NCI-H2171 (cell line): Measurements from ENCODE around the gene FXYD7.
A peak's percentile ranks its signal among the peaks of the same experiment; 100 is the strongest.
"Not testable (repeated sequence)": the region's sequence is repeated elsewhere in the genome, so short reads cannot be mapped to it uniquely, and the experiment has no call there.

Source experiments
- DNase-seq: peaks from one replicate; lab custom pipeline; 2025; lab: John Stamatoyannopoulos, UW

FXYD7 gene

DNA sequence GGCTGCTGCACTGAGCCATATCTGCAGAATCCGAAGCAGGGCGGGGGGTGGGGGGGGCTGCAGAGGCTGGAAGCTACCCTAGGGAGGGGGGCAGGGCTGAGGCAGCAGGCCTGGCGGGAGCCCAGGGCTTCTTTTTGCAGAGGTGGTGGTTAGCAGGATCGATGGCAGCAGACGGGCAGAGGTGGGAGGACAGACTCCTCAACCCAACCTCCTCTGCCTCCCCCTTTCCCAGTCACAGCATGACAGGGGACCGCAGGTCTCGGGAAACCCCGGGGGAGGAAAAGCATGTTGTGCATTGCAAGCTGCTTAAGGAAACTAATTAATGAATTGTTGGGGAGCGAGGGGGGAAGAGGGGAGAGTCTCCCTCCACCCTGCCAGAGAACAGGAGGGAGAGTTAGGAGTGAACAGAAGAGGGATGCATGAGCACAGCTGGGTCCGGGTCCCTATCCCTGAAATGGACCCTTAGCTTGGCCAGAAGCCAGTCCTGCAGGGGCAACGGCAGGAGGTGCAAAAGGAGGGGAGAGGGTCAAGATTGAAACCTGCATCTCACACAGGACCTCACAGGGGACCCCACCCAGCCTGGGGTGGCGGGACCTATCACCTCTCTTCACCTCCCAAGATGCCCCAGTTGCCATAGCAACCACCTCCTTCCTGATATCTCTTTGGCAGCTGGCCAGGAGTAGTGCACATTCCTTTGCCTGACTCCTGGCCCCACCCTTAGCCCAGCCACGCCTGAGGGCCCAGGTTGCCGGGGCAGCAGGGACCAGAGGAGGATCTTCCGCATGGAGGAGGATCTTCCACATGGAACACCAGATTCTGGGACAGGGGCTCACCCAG, 1.8 kb downstream of the FXYD7 start:
- DNase-seq, result peak; percentile 80

DNA sequence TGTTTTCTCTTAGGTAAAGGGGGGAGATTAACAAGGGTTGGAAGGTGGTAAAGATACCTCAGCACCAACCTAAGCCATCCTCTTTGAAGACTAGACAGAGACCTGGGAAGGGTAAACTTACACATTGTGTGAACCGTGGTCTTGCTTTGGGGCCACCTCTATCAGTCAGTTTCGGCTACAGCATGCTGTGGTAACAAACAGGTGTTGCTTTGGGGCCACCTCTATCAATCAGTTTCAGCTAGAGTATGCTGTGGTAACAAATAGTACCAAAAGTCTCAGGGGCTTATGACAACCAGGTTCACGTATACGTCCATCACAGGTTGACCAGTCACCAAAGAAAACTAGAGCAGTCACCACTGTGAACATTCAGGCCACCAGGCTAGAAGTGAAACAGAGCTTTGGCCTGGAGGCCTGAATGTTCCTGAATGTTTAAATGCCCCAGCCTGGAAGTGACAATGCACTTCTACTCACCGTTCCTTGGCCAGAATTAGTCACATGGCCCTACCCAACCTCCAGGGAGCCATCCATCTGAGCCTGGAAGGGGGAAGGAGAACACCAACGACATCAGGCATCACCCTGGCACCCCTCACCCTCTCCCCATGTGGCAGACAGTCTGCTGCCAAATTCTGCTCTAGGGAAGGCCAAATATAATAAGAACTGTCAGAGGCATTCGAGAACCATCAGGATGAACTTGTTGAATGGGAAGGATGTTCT, 3.8 kb downstream of the FXYD7 start:
- no peak for DNase-seq

GRCh38 chr19:35149463-35149862, 6.4 kb downstream of the FXYD7 start:
- DNase-seq, result no peak

DNA sequence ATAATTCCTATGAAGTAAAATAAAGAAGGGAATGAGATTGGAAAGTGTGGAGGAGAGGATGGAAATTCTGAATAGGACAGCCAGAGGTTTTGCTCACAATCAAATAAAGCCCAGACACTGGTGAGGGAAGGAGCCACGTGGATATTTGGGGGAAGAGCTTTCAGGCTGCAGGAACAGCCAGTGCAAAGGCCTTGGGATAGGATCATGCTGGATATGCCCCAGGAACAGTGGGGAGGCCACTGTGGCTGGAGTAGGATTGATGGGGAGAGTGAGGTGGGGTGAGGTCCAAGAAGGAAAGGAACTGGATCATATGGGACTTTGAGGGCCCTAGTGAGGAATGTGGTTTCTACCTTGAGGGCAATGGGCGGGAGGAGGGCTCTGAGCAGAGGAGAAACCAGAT, 7.4 kb downstream of the FXYD7 start:
- DNase-seq, result no peak

DNA sequence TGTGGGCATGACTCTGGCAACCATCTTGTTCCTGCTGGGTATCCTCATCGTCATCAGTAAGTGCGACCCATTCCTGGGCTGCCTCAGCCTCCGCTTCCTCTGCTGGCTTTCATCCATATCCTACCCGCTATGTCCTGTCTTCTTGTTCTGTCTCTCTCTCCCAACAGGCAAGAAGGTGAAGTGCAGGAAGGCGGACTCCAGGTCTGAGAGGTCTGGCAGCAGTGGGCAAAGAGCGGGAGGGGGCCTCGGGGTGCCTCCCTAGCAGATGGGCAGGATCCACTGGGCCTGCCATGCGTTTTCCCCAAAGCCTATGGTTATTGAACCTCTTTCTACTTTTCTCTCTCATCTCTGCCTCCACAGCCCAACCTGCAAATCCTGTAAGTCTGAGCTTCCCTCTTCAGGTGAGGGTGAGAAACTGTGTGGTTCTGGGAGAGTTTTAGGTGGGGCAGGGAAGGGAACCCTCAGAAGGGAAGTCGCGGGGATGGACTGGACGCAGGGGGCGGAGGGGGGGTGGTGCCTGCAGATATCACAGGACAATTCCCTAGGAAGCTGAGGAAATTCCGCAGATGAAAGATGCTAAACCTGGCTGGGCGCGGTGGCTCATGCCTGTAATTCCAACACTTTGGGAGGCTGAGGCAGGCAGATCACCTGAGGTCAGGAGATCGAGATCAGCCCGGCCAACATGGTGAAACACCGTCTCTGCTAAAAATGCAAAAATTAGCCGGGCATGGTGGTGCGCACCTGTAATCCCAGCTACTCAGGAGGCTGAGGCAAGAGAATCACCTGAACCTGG, 8.4 kb downstream of the FXYD7 start:
- DNase-seq, result no peak

DNA sequence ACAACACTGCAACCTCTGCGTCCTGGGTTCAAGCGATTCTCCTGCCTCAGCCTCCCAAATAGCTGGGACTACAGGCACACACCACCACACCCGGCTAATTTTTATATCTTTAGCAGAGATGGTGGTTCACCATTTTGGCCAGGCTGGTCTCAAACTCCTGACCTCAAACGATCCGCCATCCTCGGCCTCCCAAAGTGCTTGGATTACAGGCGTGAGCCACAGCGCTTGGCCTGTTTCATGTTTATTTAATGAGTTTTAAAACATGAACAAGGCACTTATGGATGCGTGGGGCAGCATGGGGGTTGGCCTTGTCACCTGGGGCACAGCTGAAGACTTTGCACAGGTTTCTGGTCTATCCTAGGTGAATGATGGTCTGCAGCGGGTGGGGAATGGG, 10.1 kb downstream of the FXYD7 start:
- not testable (repeated sequence) for DNase-seq

DNA sequence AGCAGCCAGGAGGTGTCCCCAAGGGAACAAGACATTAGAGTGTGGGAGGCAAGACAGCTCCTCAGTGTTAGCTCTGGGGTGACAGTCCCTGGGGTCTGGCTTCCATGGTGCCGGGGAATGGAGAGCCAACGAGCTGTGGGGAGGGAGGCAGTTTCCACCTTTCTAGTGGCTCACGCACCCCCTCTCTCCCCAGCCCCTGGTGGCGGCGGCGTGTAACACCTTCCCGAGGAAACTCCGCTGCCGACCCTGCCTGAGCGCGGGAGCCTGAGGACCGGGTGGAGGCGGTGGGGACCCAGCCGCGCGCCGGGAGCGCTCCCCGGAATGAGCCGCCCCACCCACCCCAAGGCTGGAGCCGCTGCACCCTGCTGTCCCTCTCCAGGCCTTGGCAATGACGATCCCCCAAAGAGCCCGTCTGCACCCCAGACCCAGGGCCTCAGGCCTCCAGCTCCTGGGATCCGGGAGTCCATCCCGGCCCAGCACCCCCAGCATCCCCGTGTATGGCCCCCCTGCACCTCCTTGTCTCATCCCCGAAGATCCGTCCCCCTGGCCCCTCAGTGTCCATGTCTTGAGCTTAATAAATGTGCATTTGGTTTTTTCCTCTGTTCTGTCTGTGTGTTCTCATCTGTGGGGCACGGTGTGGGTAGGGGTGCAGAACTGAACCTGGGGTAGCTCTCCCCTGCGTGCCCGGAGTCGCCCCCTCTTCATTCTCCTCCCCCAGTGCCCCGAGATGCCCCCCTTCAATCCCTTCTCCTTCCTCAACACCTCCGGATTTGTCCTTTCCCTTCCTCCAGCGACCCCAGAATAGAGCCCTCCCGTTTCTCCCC, 10.9 kb downstream of the FXYD7 start:
- peak; percentile 37 for DNase-seq

DNA sequence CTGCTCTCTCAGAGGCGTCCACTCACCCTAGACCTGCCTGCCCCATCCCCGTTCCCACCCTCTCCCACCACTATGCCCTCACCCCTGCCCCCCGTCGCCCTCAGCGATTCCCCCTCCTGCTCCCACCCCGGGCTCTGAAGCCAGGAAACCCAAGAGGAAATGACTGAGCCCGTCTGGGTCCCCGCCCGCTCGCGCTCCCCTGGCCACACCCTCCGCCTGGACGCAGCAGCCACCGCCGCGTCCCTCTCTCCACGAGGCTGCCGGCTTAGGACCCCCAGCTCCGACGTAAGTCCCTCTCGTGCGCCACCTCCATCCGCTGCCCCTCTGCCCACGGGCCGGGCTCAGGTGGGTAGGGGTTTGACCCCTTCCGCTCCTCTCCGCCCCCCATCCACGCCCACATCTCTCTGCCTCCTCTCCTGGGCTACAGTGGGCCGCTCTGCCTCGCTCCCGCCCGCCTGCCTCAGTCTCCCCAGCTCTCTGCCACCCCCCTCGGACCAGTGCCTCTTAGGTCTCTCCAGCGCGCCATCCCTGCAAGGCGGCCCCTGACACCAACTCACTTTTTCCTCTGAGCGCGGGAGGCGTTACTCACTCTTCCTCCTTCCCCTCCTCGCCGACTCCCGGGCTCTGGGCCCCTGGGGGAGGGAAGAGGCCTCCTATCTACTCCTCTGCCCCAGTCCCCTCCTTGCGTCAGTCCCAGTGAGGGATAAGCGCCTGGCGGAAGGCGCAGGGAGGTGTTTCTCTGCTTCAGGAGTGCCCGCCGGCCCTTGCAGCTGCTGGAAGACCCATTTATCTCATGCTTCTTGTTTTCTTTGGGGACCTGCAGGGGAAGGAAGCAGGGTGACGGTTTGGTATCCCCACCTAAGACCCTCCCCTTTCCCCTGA, 11.7 kb downstream of the FXYD7 start, which contains the start of gene FXYD5:
FXYD5 (plus strand) TSS at position 211 of the 882 bp plus-strand sequence. CDS start 816 bp downstream, outside the sequence.
- DNase-seq, result no peak

DNA sequence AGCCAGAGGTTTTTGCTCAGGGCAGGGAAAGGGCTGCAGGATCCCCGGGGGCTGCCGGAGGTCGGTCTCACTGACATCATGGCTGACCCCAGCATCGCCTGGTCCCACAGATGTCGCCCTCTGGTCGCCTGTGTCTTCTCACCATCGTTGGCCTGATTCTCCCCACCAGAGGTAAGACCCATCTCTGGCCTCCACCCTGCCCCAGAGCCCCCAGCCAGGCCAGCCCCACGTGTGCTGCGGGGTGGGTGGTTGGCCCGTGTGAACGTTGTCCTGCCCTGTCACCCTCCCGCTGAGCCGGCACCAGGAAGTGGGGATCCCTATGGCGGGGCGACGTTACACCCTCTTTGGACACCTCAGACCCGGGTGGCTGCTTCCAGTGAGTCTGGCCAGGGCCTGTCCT, 12.4 kb downstream of the FXYD7 start:
- no peak for DNase-seq

GRCh38 chr19:35155981-35156672, 13.1 kb downstream of the FXYD7 start:
- no peak for DNase-seq

- no peak for DNase-seq
Observed at GRCh38 chr19:35156673-35157014, 13.6 kb downstream of the FXYD7 start.

- DNase-seq, result no peak
Observed at GRCh38 chr19:35157431-35157830, 14.4 kb downstream of the FXYD7 start.

GRCh38 chr19:35159606-35160005, 16.6 kb downstream of the FXYD7 start:
- no peak for DNase-seq

- DNase-seq, result no peak
Observed at GRCh38 chr19:35160629-35161433, 17.8 kb downstream of the FXYD7 start.

- DNase-seq, result no peak
Observed at GRCh38 chr19:35161434-35161743, 18.3 kb downstream of the FXYD7 start.

DNA sequence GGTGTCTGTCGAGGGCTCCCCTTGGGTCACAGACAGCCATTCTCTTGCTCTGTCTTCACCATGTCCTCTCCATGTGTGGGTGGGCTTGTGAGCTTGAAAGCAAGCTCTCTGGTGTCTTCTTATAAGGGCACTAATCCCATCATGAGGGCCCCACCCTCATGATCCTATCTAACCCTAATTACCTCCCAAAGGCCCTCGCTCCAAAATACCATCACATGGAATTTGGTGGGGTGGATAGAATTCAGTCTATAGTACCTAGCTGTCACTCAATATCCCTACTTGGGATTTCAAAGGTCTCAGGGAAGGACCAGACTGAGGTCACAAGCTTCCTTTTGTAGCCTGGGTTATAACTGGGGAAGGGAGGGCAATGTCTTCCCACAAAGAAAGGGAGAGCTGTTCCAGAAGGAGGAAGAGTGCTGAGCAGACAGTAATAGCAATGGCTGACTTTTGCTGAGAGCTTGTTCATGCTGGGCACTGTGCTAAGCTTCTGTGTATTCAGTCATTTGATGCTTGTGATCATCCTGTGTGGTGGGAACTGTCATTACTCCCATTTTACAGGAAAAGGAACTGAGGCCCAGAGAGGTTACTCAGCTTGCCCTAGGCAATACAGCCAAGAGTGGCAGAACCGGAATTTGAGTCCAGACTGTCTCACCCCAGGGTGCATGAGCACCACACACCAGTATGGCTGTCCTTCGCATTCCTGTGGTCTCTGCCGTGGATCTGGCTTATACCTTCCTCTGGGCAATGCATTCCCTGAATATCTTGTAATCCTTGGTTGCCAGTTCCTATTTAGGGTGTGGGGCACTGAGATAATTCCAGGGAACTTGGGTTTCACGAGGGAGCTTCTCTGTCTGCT, 19.6 kb downstream of the FXYD7 start:
- no peak for DNase-seq

DNA sequence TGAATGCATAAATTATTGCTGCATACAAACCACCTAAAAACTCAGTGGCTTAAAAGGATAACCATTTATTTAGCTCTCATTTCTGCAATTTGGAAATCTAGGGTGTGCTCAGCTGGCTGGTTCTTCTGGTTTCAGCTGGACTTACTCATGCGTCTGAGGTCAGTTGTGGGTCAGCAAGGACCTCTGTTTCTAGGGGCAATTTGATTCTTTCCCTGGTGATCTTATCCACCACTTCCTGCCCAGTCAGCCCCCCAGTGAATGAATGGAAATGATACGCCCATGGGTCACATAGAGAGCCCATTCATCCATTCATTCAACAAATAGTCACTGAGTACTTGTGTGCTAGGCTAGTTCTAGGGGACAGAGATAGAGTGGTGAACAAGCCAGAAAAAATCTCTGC, 21.4 kb downstream of the FXYD7 start:
- DNase-seq, result no peak
